HEK293 (cell line): ENCODE data around the gene TEPSIN.

ENCODE experiments used
- CTCF ChIA-PET: fragments of 350-600 bp; formaldehyde crosslinking; extraction: SDS; loops from one replicate; lab custom pipeline; 2021; ENCODE audit warnings: antibody characterized with exemption; lab: Yijun Ruan, JAX
- POLR2A ChIA-PET: fragments of 300-600 bp; formaldehyde crosslinking; extraction: SDS; loops from one replicate; lab custom pipeline; 2020; ENCODE audit warnings: antibody characterized with exemption, inconsistent platforms; lab: Yijun Ruan, JAX
- H3K27ac ChIP-seq: fragments of 200-500 bp; sonication (Bioruptor generic); 2 replicates; pipeline ENCODE4 v1.5.1; 2014; ENCODE audit warnings: low read depth, low read length, control low read depth, inconsistent platforms; ENCODE audit errors: extremely low read depth
- H3K36me3 ChIP-seq, 2 experiments: fragments of 200-500 bp in 1 of 2; sonication (Bioruptor generic) in 1 of 2; 1 replicate in 1 of 2; 2 replicates in 1 of 2; pipeline ENCODE4 v1.5.1; 2014 to 2017; ENCODE audit warnings: inconsistent platforms in 2 of 2, low read length in 2 of 2; ENCODE audit not compliant: control insufficient read depth in 2 of 2, insufficient read depth in 1 of 2
- H3K4me1 ChIP-seq: fragments of 200-500 bp; sonication (Bioruptor generic); 2 replicates; pipeline ENCODE4 v1.5.1; 2014; ENCODE audit warnings: mild to moderate bottlenecking, low read length, inconsistent platforms; ENCODE audit not compliant: control insufficient read depth, insufficient read depth
- H3K4me3 ChIP-seq: 2 replicates; pipeline ENCODE4 v1.5.1; 2011; ENCODE audit warnings: low read depth, mild to moderate bottlenecking, control low read depth, low read length, moderate library complexity
- H3K9me3 ChIP-seq: fragments of 200-500 bp; sonication (Bioruptor generic); 2 replicates; pipeline ENCODE4 v1.5.1; 2014; ENCODE audit warnings: low read depth, low read length, inconsistent platforms; ENCODE audit not compliant: control insufficient read depth, insufficient read depth
- EGR2 ChIP-seq: fragments of 450-650 bp; formaldehyde crosslinking; IDR thresholded peaks from 2 replicates; pipeline ENCODE4 v1.5.1; 2016; ENCODE audit warnings: low read depth, missing biosample characterization, missing genetic modification characterization
- FEZF1 ChIP-seq: fragments of 450-650 bp; formaldehyde crosslinking; IDR thresholded peaks from 2 replicates; pipeline ENCODE4 v1.5.1; 2016; ENCODE audit warnings: missing biosample characterization, missing genetic modification characterization
- GLI2 ChIP-seq: fragments of 450-650 bp; formaldehyde crosslinking; IDR thresholded peaks from 2 replicates; pipeline ENCODE4; 2017; ENCODE audit warnings: missing biosample characterization, missing genetic modification characterization, low read depth, borderline replicate concordance
- HIC1 ChIP-seq: fragments of 450-650 bp; formaldehyde crosslinking; IDR thresholded peaks from 2 replicates; pipeline ENCODE4 v1.5.1; 2016; ENCODE audit warnings: missing biosample characterization, missing genetic modification characterization
- HOXD13 ChIP-seq: sonication (generic); formaldehyde crosslinking; IDR thresholded peaks from 2 replicates; pipeline ENCODE4 v1.8.0; 2022; ENCODE audit warnings: missing genetic modification reagents, borderline replicate concordance
- SCRT2 ChIP-seq: fragments of 450-650 bp; formaldehyde crosslinking; IDR thresholded peaks from 2 replicates; pipeline ENCODE4 v1.5.1; 2016; ENCODE audit warnings: missing biosample characterization, missing genetic modification characterization
- SP2 ChIP-seq: fragments of 450-650 bp; formaldehyde crosslinking; IDR thresholded peaks from 2 replicates; pipeline ENCODE4 v1.5.1; 2016; ENCODE audit warnings: missing biosample characterization, missing genetic modification characterization
- WT1 ChIP-seq: fragments of 450-650 bp; formaldehyde crosslinking; IDR thresholded peaks from 2 replicates; pipeline ENCODE4 v1.5.1; 2016; ENCODE audit warnings: missing biosample characterization, missing genetic modification characterization
- ZBTB6 ChIP-seq: fragments of 450-650 bp; formaldehyde crosslinking; IDR thresholded peaks from 2 replicates; pipeline ENCODE4 v1.5.1; 2017; ENCODE audit warnings: missing biosample characterization, missing genetic modification characterization
- ZFHX2 ChIP-seq: fragments of 450-650 bp; formaldehyde crosslinking; conservative IDR thresholded peaks from 2 replicates; pipeline ENCODE4 v1.5.1; 2016; ENCODE audit warnings: missing biosample characterization, missing genetic modification characterization
- ZFP37 ChIP-seq: fragments of 450-650 bp; formaldehyde crosslinking; IDR thresholded peaks from 2 replicates; pipeline ENCODE4 v1.5.1; 2016; ENCODE audit warnings: missing biosample characterization, missing genetic modification characterization
- ZNF114 ChIP-seq: fragments of 450-650 bp; formaldehyde crosslinking; IDR thresholded peaks from 2 replicates; pipeline ENCODE4 v1.5.0; 2017; ENCODE audit warnings: missing biosample characterization, missing genetic modification characterization
- ZNF302 ChIP-seq: fragments of 450-650 bp; formaldehyde crosslinking; IDR thresholded peaks from 2 replicates; pipeline ENCODE4 v1.5.1; 2016; ENCODE audit warnings: missing biosample characterization, missing genetic modification characterization, low read depth
- ZNF549 ChIP-seq: fragments of 450-650 bp; IDR thresholded peaks from 2 replicates; pipeline ENCODE4 v1.5.1; 2018; ENCODE audit warnings: missing biosample characterization, missing genetic modification characterization, mild to moderate bottlenecking, inconsistent platforms, moderate library complexity
- ZNF555 ChIP-seq: fragments of 450-650 bp; formaldehyde crosslinking; conservative IDR thresholded peaks from 2 replicates; pipeline ENCODE4 v1.5.1; 2017; ENCODE audit warnings: missing biosample characterization, mild to moderate bottlenecking, missing genetic modification characterization, inconsistent platforms
- ZSCAN30 ChIP-seq: fragments of 450-650 bp; IDR thresholded peaks from 2 replicates; pipeline ENCODE4 v1.5.1; 2018; ENCODE audit warnings: missing biosample characterization, mild to moderate bottlenecking, missing genetic modification characterization, moderate library complexity

The TEPSIN gene

GRCh38 chr17:81235822-81236740 lies 2.8 kb downstream of the TEPSIN start:
- H3K9me3 ChIP-seq, result no peaks in the 10 kb centered on the region
- ChIA-PET CTCF (interaction anchor here (0.6 kb wide), 1 partner anchor 106 kb away, joined by 5 read pairs; no protein-coding TSS in a partner anchor), POLR2A (no interaction called here)
- H3K27ac ChIP-seq, result no peak overlapping the region
- peaks cover 3 to 49% of the 10 kb centered on the region in 2 experiments; a peak in 2 of 3 replicates for H3K36me3 ChIP-seq
- peaks cover 8% of the 10 kb centered on the region for H3K4me1 ChIP-seq
- no peak overlapping the region for H3K4me3 ChIP-seq
- TF ChIP-seq ZSCAN30 (tag by site-specific recombination) (no peak), SCRT2 (tag by site-specific recombination) (no peak), SP2 (tag by site-specific recombination) (no peak)
- TF ChIP-seq, all 188 proteins: peak for 0

- POLR2A ChIA-PET, result interaction anchor here (0.5 to 3.8 kb wide), 2 partner anchors 12 to 250 kb away, joined by 3 to 22 read pairs; partner anchors contain the start of gene CEP131
- Histone ChIP-seq H3K36me3 (peaks cover 5 to 53% of the 10 kb centered on the region in 2 experiments; a peak in 2 of 3 replicates), H3K4me1 (peaks cover 8% of the 10 kb centered on the region), H3K4me3 (no peak overlapping the region), H3K9me3 (no peaks in the 10 kb centered on the region), H3K27ac (peak overlapping the region; percentile 27; the same call in 1 of the 2 replicates)
- CTCF ChIA-PET, result interaction anchor here (0.5 to 1.2 kb wide), 4 partner anchors 37 to 164 kb away, joined by 3 read pairs; no protein-coding TSS in a partner anchor
- TF ChIP-seq HIC1 (tag by site-specific recombination) (no peak), ZFHX2 (peak; percentile 58; the same call in 1 of the 2 replicates), EGR2 (tag by site-specific recombination) (peak; percentile 34)
Measured at GRCh38 chr17:81234940-81235821, 3.7 kb downstream of the TEPSIN start.

GRCh38 chr17:81234506-81234855 lies 4.4 kb downstream of the TEPSIN start:
- Histone ChIP-seq H3K4me3 (no peak overlapping the region), H3K4me1 (peaks cover 8% of the 10 kb centered on the region), H3K36me3 (peaks cover 5 to 60% of the 10 kb centered on the region in 2 experiments; a peak in 2 of 3 replicates), H3K27ac (no peak overlapping the region), H3K9me3 (no peaks in the 10 kb centered on the region)
- ChIA-PET POLR2A (interaction anchor here (3.8 kb wide), 1 partner anchor 12 kb away, joined by 22 read pairs; the partner anchor contains the start of gene CEP131), CTCF (interaction anchor here (0.6 to 1.2 kb wide), 3 partner anchors 92 to 137 kb away, joined by 3 read pairs; no protein-coding TSS in a partner anchor)
- TF ChIP-seq ZNF555 (tag by site-specific recombination) (no peak), ZNF114 (tag by site-specific recombination) (no peak), SP2 (tag by site-specific recombination) (no peak), ZFHX2 (no peak), HOXD13 (no peak)

GRCh38 chr17:81233811-81234505 lies 4.9 kb downstream of the TEPSIN start:
- H3K36me3 ChIP-seq, result peaks cover 5 to 64% of the 10 kb centered on the region in 2 experiments; a peak in 2 of 3 replicates
- H3K4me3 ChIP-seq, result no peak overlapping the region
- ChIA-PET POLR2A (interaction anchor here (3.8 kb wide), 1 partner anchor 11 kb away, joined by 22 read pairs; the partner anchor contains the start of gene CEP131), CTCF (interaction anchor here (0.6 to 1.2 kb wide), 2 partner anchors 91 to 137 kb away, joined by 3 read pairs; no protein-coding TSS in a partner anchor)
- H3K27ac ChIP-seq, result no peak overlapping the region
- peaks cover 8% of the 10 kb centered on the region for H3K4me1 ChIP-seq
- TF ChIP-seq ZNF549 (tag by site-specific recombination) (no peak), ZNF302 (tag by site-specific recombination) (no peak), ZBTB6 (tag by site-specific recombination) (no peak), ZFP37 (tag by site-specific recombination) (no peak), FEZF1 (tag by site-specific recombination) (no peak), GLI2 (tag by site-specific recombination) (no peak), WT1 (tag by site-specific recombination) (no peak)
- H3K9me3 ChIP-seq, result no peaks in the 10 kb centered on the region
